Measurements from ENCODE around the gene FAM186B.

GRCh38 chr12:49635036-49635435 lies 29.6 kb upstream of the FAM186B start:
- TF ChIP-seq PKNOX1 (IDR thresholded peaks at IDR 0.05) (no peak), SUZ12 (IDR thresholded peaks at IDR 0.05) (no peak)
